AG04450 (cell line): ENCODE data around the gene MBD3L4. TPM values are rescaled to one million over a fixed set of nuclear protein-coding genes. Genes with fewer than 3 reads are reported as not detected.
"Not testable (repeated sequence)": the region's sequence is repeated elsewhere in the genome, so short reads cannot be mapped to it uniquely, and the experiment has no call there.

Experiments
- CTCF ChIA-PET: fragments of 300-600, 350-600 bp; formaldehyde crosslinking; extraction: SDS; loops from one replicate; lab custom pipeline; 2022; ENCODE audit warnings: antibody characterized with exemption, inconsistent platforms; lab: Charles Lee
- POLR2A ChIA-PET: fragments of 350-600 bp; formaldehyde crosslinking; extraction: SDS; loops from one replicate; lab custom pipeline; 2021; ENCODE audit warnings: antibody characterized with exemption, inconsistent platforms; lab: Yijun Ruan, JAX
- DNase-seq: peaks from one replicate; pipeline ENCODE4 v3.0.0-alpha.2; 2011; ENCODE audit warnings: low read depth, low spot score
- H3K27ac ChIP-seq: one replicate; pipeline ENCODE4 v1.5.1; 2012; ENCODE audit warnings: low read depth, low read length, control low read depth
- H3K27me3 ChIP-seq: one replicate; pipeline ENCODE4 v1.6.0; 2012; ENCODE audit warnings: low read length; ENCODE audit not compliant: control insufficient read depth, insufficient read depth
- H3K4me3 ChIP-seq: 2 replicates; pipeline ENCODE4 v1.5.1; 2011; ENCODE audit warnings: mild to moderate bottlenecking, low read depth, low read length, control low read depth
- H3K9me3 ChIP-seq: 2 replicates; pipeline ENCODE4 v1.5.1; 2012; ENCODE audit warnings: low read length; ENCODE audit not compliant: control insufficient read depth, insufficient read depth
- polyA minus RNA-seq: library from RNA; depleted of rRNA, polyadenylated mRNA; stranded (reverse); fragments of >200 nt; gene quantifications from 2 replicates; pipeline ENCODE4 v1.2.3, GENCODE V29; 2011; rRNA and poly(A)+ RNA removed
- polyA plus RNA-seq: library from polyadenylated mRNA; depleted of rRNA; stranded (reverse); fragments of >200 nt; gene quantifications from 2 replicates; pipeline ENCODE4 v1.2.3, GENCODE V29; 2011; rRNA removed
- TF ChIP-seq, protein P1 (sequence below): IDR thresholded peaks from 2 replicates; pipeline ENCODE4 v1.5.1; 2011; ENCODE audit warnings: low read depth, low read length, control low read depth, inconsistent platforms

The MBD3L4 gene
- not detected in 2 replicates for polyA plus RNA-seq
- polyA minus RNA-seq = not detected in 2 replicates

DNA sequence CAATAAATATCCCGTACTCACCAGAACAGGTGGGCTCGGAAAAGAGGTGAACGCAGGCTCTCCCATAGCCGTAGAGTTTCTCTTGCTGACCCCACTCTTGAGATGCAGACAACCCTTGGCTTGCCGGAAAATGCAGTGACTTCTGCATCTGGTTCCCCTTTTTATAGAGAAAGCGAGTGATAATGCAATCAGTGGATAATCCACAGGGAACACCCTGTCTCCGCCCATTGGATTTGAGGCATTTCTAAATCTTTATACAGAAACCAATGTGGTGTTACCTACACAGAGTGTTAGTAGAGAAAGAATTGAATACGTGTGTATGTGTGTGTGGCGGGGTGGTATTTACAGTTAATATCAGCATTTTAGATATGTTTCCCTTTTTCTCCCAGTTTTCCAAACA is at the start of gene MBD3L4:
Gene MBD3L4, minus strand, starts transcription at position 101 of the 400 bp plus-strand sequence. Its CDS starts 35 bp downstream, at position 66.
- H3K4me3 ChIP-seq, H3K27ac ChIP-seq, DNase-seq, H3K9me3 ChIP-seq, H3K27me3 ChIP-seq, POLR2A ChIA-PET, CTCF ChIA-PET: not testable (repeated sequence)

DNA sequence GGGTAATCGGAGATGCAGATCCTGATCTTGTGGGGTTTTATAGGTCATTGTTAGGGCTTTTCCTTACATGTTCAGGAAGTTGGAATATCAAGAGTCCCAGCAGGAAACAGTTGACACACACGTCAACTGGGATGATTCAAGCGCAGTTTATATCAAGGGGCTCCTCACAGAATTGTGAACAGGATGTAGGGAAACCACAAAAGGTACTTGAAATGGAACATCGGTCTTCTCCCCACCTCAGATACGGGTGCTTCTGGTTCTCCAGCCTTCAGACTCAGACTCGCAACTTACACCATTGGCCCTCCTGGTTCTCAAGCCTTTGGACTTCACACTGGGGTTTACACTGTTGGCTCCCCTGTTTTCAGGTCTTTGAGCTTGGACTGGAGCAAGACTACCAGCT is 49.0 kb upstream of the MBD3L4 start:
- TF ChIP-seq, protein P1, sequence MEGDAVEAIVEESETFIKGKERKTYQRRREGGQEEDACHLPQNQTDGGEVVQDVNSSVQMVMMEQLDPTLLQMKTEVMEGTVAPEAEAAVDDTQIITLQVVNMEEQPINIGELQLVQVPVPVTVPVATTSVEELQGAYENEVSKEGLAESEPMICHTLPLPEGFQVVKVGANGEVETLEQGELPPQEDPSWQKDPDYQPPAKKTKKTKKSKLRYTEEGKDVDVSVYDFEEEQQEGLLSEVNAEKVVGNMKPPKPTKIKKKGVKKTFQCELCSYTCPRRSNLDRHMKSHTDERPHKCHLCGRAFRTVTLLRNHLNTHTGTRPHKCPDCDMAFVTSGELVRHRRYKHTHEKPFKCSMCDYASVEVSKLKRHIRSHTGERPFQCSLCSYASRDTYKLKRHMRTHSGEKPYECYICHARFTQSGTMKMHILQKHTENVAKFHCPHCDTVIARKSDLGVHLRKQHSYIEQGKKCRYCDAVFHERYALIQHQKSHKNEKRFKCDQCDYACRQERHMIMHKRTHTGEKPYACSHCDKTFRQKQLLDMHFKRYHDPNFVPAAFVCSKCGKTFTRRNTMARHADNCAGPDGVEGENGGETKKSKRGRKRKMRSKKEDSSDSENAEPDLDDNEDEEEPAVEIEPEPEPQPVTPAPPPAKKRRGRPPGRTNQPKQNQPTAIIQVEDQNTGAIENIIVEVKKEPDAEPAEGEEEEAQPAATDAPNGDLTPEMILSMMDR = no peak
- POLR2A ChIA-PET = no interaction called here
- CTCF ChIA-PET = no interaction called here
- H3K27me3 ChIP-seq = no peaks in the 10 kb centered on the region
- peaks cover 84% of the 10 kb centered on the region for H3K9me3 ChIP-seq
- no peak overlapping the region for H3K4me3 ChIP-seq
- no peak for DNase-seq
- no peak overlapping the region for H3K27ac ChIP-seq

DNA sequence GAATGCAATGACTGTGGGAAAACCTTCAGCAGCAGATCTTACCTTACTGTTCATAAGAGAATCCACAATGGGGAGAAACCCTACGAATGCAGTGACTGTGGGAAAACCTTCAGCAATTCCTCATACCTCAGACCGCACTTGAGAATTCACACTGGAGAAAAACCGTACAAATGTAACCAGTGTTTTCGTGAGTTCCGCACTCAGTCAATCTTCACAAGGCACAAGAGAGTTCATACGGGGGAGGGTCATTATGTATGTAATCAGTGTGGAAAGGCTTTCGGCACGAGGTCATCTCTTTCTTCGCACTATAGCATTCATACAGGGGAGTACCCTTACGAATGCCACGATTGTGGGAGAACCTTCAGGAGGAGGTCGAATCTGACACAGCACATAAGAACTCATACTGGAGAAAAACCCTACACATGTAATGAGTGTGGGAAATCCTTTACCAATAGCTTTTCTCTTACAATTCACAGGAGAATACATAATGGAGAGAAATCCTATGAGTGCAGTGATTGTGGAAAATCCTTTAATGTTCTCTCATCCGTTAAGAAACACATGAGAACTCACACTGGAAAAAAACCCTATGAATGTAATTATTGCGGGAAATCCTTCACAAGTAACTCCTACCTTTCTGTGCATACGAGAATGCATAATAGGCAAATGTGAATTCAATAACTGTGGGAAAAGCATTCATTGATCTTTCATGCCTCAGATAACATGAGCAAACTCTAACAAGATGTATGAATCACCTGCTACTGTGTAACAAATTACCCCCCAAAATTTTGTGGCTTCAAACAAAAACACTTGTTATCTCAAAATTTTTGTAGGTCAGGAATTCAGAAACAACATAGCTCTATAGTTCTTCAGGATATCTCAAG is 43.3 kb upstream of the MBD3L4 start:
- no peak for DNase-seq
- H3K9me3 ChIP-seq = peaks cover 79% of the 10 kb centered on the region
- TF ChIP-seq, protein P1 = no peak
- H3K27ac ChIP-seq = no peak overlapping the region
- no peaks in the 10 kb centered on the region for H3K27me3 ChIP-seq
- POLR2A ChIA-PET = no interaction called here
- no peak overlapping the region for H3K4me3 ChIP-seq
- CTCF ChIA-PET = no interaction called here

DNA sequence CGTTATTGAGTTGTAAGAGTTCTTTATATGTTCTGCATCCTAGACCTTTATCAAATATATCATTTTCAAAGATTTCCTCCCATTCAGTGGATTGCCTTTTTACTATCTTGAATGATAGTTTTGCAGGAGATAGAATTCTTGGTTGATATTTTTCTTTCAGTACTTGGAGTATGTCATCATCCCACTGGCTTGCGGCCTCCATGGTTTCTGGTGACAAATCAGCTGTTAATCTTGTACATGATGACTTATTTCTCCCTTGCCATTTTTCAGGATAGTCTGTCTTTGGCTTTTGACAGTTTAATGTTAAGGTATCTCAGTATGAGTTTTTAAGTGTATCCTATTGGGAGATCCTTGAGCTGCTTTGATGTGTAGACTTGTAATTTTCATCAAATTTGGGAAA is 38.0 kb upstream of the MBD3L4 start:
- Histone ChIP-seq H3K27me3 (no peaks in the 10 kb centered on the region), H3K27ac (no peak overlapping the region), H3K9me3 (peaks cover 73% of the 10 kb centered on the region), H3K4me3 (no peak overlapping the region)
- no peak for DNase-seq
- TF ChIP-seq, protein P1 = no peak
- ChIA-PET POLR2A (interaction anchor here (0.7 kb wide), 1 partner anchor 21 kb away, joined by 6 read pairs; no protein-coding TSS in a partner anchor), CTCF (interaction anchor here (0.6 kb wide), 1 partner anchor 26 kb away, joined by 4 read pairs; no protein-coding TSS in a partner anchor)

DNA sequence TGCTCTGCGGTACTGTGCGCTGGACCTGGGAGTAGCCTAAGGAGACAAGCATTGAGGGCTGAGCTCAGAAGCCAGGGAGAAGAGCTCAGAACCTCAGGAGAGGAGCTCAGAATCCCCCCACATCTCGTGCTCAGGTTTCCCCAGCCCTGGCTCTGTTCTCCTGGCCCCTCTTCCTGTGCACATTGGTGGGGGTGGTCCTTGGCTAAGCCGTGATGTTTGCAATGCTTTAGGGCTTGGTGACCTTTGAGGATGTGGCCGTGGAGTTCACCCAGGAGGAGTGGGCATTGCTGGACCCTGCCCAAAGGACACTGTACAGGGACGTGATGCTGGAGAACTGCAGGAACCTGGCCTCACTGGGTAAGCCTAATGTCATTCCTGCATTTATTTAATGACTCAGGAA is 36.2 kb upstream of the MBD3L4 start:
- Histone ChIP-seq H3K9me3 (peaks cover 66% of the 10 kb centered on the region), H3K27ac (no peak overlapping the region), H3K4me3 (no peak overlapping the region), H3K27me3 (no peaks in the 10 kb centered on the region)
- TF ChIP-seq, protein P1 = no peak
- ChIA-PET CTCF (no interaction called here), POLR2A (no interaction called here)
- DNase-seq = no peak
